Measurements from ENCODE around the gene RIF1. TPM values are rescaled to one million over a fixed set of nuclear protein-coding genes. Genes with fewer than 3 reads are reported as not detected.
"Not testable (repeated sequence)": the region's sequence is repeated elsewhere in the genome, so short reads cannot be mapped to it uniquely, and the experiment has no call there.

Gene RIF1
- polyA plus RNA-seq, 10 donors: 32.8 to 132 (median 62.5) TPM

DNA sequence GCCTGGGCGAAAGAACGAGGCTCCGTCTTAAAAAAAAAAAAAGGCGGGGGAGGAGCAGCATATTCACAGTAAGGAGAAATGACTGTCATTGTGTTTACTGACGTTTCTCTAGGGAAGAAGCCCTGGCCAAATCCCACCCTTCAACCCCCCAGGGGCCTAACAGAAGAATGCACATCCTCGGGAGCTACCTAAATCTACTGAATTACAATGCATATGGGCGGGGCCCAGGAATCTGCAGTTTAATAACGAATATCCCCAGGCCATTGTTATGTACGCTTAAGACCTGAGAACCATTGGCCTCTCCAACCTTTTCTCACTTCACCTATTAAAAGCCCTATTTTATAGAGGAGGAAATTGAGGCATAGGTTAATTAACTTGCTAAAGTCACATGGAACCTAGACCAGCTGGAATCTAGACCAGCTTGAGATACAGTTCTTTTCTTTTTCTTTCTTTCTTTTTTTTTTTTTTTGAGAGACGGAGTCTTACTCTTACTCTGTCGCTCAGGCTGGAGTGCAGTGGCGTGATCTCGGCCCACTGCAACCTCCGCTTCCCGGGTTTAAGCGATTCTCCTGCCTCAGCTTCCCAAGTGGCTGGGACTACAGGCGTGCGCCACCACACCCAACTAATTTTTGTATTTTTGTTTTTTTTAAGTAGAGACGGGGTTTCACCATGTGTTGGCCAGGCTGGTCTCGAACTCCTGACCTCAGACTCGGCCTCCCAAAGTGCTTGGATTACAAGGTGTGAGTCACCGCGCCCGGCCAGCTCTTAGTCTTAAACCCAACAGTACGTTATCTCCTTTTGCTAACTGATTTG lies 708 bp upstream of the RIF1 start:
- peak in 1 of 3 donors; percentile 11 for DNase-seq

DNA sequence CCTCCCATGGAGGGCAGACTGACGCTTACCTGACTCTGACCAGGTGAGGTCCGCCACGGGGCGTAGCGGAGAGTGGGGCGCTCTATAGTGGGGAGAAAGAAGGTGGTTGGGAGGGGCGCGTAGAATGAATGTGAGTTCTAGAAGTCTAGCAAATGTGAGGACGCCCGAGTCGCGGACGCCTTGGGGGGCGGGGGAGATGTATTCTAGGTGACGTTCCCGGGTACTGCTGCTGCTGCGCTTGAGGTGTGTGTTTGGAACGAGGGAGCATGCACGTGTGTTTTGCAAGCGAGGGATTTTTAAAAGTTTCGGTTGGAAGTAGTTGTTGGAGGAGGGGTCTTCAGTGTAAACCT lies 758 bp downstream of the RIF1 start:
- DNase-seq: no peak

DNA sequence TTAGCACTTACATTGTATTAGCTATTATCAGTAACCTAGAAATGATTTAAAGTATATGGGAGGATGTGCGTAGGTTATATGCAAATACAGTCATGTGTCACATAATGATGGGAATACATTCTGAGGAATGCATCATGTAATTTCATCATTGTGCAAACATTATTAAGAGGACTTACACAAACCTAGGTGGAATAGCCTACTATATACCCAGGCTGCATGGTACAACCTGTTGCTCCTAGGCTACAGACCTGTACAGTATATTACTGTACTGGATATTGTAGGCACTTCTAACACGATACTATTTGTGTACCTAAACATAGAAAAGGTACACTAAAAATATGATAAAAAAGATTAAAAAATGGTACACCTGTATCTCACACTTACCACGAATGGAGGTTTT lies 7.9 kb downstream of the RIF1 start:
- no peak for DNase-seq

DNA sequence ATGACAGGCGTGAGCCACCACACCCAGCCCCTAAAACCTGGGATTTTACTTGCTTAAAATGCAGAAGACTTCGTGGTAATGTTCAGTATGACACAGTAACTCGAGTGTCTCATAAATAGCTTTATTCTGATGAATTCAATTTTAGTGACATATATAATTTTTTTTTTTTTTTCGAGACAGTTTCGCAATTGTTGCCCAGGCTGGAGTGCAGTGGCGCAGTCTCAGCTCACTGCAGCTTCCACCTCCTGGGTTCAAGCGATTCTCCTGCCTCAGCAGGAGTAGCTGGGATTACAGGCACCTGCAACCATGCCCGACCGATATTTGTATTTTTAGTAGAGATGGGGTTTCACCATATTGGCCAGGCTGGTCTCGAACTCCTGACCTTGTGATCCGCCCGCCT lies 12.0 kb downstream of the RIF1 start:
- not testable (repeated sequence) for DNase-seq

DNA sequence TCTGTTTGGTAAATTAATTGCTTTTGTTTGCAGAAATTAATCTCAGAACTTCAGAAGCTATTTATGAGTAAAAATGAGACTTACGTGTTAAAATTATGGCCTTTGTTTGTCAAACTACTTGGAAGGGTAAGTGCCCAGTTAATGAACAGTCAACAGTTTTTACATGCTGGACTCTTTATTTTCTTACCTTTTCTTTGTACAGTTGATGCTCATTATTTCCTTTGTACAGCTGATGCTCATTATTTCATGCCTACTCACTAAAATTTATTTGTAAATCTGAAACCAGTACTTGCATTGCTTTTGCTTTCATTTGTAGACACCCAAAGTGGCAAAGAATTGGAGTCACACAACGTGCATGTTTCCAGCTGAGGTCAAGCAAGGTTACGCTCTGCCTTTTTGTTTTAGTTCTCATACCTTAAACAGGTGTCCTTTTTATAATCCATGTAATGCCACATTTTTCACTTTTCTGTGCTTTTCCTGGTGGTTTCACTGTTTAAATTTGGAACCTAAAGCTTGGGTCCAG lies 13.3 kb downstream of the RIF1 start:
- no peak for DNase-seq

DNA sequence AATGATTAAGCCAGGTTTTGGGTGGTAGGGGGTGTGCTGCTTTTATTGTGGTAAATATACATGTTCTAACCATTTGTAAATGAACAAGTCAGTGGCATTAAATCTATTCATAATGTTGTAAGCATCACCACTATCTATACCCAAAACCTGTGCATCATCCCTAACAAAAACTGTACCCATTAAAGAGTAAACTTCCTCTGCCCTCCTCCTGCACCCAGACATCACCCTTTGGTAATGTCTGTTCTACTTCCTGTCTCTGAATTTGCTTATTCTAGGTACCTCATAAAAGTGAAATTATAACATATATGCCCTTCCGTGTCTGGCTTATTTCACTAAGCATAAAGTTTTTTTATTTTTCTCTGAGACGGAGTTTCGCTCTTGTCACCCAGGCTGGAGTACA lies 14.1 kb downstream of the RIF1 start:
- DNase-seq: no peak

DNA sequence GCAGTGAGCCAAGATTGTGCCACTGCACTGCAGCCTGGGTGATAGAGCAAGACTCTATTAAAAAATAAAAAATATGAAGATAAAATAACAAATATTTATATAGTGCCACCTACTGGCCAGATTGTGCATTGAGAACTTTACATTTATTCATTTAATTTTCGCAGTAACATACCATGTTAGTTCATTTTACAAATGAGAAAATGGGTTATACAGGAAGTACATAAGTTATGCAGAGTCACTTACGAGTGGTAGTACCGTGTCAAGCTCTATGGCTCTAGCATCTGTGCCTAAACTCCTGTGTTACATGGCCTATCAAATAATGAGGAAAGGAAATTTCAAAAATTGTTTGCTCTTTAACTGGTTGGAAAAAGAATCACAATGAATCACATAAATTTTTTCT lies 27.9 kb downstream of the RIF1 start:
- DNase-seq: peak; percentile 8 to 37 (median 26)

DNA sequence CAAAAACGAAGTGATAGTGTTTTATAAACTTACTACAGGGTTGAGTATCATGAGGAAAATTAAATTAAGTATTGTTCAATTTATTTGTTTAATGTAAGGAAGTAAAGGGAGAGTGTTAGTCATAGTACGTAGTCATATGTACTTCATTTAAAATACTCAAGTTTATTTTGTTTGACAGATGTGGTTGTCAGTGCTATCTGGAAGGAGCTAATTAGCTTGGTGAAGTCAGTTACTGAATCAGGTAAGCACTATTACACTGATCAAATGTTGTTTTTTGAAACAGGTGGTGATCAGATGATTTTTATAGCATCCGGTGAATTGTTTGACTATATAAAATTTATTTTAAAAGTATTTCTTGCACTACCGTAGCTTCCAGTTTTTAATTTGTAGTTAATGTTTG lies 28.8 kb downstream of the RIF1 start:
- no peak for DNase-seq

DNA sequence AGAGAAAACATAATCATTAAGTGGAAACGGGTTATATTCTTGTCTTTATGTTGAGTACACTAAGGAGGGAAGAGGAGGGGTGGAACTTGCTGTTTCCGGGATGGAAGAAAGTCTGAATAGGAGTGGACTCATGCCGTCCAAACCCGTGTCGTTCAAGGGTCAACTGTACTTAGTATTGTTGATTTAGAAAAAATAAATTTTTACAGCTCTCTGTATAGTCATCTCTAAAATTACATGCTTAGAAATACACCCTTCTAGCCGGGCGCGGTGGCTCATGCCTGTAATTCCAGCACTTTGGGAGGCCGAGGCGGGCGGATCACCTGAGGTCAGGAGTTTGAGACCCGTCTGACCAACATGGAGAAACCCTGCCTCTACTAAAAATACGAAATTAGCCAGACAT lies 29.4 kb downstream of the RIF1 start:
- DNase-seq: no peak

DNA sequence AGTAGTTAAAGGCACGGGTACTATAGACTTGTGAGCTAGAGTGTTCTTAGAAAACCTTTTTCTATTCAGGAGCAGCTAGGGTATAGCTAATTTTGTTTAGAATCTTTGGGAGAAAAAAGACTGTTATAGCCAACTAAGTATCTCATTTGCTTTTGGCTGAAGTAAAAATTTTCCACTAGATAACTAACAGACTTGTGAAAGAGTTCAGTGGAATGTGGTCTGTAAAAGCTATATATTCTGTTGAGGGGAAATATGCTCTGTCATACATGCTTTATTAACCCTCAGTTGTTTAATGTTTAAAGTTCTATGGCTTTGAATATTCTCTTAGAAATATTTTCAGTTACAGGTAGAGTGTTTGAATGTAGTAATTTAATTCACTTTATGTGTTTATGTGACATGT lies 49.7 kb downstream of the RIF1 start:
- DNase-seq: peak; percentile 21 to 46 (median 33)

DNA sequence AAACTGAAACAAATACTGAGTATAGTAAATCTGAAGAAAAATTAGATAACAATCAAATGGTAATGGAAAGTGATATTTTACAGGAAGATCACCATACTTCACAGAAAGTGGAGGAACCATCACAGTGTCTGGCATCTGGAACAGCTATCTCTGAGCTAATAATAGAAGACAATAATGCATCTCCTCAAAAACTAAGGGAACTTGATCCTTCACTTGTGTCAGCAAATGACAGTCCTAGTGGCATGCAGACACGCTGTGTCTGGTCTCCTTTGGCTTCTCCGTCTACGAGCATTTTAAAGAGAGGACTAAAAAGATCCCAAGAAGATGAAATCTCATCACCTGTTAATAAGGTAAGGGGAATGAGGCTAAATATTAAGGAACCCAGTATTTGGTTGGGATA lies 56.1 kb downstream of the RIF1 start:
- no peak for DNase-seq

DNA sequence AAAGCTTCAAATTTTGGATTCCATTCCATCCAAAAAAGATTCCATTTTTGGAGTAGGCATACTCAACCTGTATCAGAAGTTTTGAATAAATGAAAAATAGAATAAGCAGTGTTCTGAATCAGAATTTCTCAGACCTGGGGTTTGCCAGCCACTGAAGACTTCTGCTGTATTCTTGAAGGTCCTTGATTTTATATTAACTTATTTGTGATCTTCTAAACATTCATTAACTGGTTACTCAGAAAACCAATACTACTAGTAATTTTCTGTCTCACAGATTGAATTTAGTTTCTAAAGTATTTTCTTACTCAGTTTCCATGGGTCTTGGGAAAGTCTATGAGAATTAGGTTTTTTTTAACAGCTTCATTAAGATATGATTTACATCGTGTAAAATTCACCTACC lies 60.9 kb downstream of the RIF1 start:
- DNase-seq: no peak

DNA sequence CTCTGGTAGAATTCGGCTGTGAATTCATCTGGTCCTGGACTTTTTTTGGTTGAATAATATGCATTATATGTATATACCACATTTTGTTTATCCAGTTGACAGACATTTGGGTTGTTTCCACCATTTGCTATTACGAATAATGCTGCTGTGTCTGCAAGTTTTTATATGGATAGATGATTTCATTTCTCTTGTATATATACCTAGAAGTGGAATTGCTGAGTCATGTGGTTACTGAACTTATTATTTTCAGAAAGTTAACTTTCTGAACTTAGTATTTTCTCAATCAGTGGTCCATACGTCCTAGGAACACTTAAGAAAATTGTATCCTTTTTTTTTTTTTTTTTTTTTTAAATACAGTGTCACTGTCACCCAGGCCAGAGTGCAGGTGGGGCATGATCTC lies 63.3 kb downstream of the RIF1 start:
- no peak for DNase-seq

DNA sequence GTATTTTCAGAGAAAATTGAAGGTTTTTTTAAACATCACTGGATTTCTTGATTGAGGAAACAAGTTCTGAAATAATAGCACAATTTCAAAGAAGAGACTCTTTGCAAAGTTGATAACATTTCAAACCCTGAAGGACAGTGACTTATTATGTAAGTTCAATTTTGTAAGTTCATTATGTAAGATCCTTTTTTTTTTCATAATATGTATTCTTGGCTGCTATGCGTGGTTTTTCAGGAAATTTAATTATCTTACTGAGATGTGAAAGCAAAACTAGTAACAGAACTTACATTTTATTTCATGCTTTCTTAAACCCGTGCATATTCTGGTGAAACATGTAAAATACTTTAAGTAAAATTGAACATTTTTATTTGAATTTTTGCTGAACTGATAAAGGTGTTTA lies 65.4 kb downstream of the RIF1 start:
- DNase-seq: no peak

DNA sequence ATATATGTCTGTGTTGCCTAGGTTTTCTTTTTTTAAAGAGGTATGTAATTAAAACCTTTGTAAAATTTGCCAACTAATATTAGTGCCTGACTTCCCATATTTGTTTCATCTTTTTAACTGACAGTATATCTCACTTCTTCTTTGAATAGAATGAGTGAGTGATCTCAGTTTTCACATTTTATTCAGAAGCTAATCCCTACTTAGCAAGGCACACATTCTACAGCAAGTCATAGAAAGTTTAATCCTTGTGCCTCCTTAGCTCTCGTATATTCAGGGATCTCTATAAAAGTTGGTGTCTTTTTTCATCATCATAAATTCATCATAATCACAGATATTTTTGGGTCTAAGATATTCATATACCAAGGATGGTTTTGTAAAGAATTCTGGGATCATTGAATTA lies 66.6 kb downstream of the RIF1 start:
- no peak for DNase-seq

DNA sequence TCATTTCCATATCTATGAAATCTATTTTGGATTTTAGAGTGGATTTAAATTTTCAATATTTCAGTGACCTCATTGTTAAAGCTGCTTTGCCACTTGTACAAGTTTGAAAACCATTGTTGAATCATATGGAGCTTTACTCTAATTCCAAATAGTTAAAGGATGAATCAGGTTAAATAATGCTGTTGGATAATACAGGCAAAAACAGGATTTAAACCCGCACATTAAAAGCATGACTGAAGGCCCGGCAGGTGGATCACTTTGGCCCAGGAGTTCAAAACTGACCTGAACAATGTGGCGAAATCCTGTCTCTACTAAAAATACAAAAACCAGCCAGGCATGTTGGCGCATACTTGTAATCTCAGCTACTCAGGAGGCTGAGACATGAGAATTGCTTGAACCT lies 68.3 kb downstream of the RIF1 start:
- DNase-seq: no peak

DNA sequence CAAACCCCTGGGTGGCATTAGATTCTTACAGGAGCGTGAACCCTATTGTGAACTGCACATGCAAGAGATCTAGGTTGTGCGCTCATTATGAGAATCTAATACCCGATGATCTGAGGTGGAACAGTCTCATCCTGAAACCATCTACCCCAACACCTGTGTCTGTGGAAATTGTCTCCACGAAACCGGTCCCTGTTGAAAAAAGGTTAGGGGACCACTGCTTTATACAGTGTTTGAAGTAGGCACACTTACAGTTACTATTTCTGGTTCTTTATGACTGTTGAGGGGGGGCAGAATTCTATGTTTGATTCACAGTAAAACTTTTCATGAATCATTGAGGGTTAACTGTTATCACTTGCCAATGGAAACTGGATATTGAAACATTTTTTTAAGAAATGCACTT lies 72.0 kb downstream of the RIF1 start:
- DNase-seq: no peak

DNA sequence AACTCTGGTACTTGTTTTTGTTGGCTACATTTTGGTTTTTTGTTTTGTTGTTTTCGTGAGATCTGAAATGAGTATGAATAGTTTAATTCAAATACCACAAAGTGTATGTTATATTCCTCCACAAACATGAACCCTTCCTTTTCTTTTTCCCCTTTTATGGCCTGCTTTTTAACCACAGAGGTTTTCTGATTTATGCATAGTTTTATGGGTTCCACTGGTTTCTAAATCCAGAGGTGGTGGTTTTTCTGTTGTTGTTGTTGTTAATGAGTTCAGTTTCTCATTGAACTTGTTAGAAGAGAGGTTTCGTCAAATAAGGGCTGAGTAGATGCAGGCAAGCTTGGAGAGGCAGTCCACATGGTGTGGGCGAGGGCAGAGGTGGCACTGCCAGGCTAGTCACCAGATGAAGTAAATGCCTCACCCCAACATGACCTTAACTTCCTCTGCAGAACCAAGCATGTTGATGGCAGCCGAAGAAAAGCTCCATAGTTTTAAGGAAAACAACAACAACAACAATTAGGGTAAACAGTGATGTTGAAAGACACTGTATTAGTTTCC lies 72.5 kb downstream of the RIF1 start:
- DNase-seq: no peak

DNA sequence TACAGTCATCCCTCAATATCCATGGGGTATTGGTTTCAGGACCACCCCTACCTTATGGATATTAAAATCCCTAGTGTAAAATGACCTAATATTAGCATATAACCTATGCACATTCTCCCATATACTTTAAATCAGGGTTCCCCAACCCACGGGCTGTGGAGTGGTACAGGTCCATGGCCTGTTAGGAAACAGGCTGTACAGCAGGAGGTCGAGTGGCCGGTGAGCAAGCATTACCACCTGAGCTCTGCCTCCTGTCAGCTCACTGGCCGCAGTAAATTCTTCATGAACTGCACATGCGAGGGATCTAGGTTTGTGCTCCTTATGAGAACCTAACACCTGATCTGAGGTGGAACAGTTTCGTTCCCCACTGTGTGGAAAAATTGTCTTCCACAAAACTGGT lies 73.8 kb downstream of the RIF1 start:
- no peak for DNase-seq

DNA sequence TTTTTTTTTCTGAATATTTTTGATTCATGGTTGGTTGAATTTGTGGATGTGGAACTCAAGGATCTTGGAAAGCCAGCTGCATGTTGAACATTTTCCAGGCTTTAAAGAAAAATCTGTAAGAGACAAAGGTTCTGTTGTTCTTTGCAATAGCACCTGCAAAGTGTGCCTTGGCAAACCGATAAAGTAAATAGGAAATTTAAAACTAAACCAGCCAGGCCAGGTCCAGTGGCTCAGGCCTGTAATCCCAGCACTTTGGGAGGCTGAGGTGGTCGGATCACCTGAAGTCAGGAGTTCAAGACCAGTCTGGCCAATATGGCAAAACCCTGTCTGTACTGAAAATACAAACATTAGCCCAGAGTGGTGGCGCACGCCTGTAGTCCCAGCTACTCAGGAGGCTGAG lies 74.4 kb downstream of the RIF1 start:
- DNase-seq: no peak

DNA sequence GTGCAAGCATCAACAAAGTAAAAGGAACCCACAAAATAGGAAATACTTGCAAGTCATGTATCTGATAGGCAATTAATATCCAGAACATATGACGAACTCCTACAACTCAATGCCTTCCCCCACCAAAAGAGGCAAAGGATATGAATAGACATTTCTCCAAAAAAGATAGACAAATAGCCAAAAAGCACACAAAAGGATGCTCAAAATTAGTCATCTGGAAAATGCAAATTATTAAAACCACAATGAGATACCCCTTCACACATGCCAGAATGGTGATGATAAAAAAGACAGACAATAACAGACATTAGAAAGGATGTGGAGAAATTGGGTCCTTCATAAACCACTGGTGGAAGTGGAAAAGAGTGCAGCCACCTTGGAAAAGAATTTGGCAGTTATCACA lies 76.4 kb downstream of the RIF1 start:
- DNase-seq: no peak

DNA sequence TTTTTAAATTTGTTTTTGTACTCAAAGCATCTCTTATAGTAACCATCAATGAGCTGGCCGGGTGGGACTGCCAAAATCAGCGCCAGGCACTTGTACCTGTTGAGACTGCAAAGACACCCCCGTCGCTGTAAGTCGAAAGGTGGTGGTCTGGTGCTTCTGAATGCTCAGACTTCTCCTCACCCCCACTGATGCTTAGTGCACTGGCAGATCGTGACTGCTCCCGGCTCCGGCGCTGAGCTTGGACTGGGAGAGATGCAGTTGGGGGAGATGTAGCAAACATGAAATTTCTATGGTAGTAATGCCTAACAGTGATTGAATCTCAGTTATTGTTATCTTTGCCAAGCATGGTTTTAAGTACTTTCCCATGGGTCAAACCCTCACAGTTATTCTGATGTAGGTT lies 80.6 kb downstream of the RIF1 start:
- no peak for DNase-seq

DNA sequence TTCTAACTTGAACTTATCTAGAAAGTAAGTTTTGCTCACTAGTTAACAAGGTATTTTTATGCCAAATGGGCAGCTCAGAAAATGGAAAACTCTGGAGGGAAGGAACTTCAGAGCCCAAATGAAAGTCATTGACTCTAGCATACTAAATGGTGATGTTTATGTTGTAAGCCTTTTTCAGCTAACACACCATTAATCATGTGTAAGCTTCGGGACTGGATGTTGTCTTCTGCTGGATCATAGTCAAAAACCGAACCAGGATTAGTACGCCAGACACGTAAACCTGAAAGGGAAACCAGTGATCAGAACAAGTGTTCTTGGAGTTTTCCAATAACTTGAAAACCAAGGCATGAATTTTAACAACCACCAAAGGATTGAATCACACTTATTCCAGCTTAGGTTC lies 81.8 kb downstream of the RIF1 start:
- no peak for DNase-seq

DNA sequence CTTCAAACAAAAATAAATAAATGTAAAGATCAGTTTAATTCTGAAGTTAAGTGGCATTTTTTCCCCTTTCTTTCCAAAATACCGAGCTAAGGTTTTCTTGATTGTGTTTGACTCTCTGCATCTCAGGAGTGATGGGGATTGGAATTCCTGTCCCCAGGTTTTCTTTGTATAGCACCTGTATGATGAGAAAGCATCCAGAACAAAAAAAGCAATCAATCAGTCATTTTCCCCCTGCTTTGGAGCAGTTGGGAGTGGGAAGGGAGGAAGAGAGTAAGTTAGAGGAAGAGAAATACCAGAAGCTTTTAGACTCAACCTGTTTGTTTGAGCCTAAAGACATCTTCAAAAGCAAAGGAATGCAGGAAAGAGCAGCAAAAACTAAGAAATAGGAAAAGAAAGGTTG lies 88.5 kb downstream of the RIF1 start:
- DNase-seq: no peak
